Fibroblast of lung (primary cell): ENCODE data around the gene CRACR2A.

ENCODE experiments used
- EZH2 ChIP-seq: IDR thresholded peaks from 2 replicates; pipeline ENCODE4 v1.5.1; 2012; ENCODE audit warnings: low read length, control low read depth, mild to moderate bottlenecking; ENCODE audit errors: missing control alignments
- TF ChIP-seq, protein P1 (sequence below), 2 donors: IDR thresholded peaks in 1 of 2; conservative IDR thresholded peaks in 1 of 2; 1 replicate in 1 of 2; 2 replicates in 1 of 2; pipeline ENCODE4 v1.5.1; 2011 to 2012; ENCODE audit warnings: low read length in 2 of 2, control low read depth in 1 of 2, inconsistent platforms in 1 of 2, low read depth in 1 of 2, mild to moderate bottlenecking in 1 of 2

DNA sequence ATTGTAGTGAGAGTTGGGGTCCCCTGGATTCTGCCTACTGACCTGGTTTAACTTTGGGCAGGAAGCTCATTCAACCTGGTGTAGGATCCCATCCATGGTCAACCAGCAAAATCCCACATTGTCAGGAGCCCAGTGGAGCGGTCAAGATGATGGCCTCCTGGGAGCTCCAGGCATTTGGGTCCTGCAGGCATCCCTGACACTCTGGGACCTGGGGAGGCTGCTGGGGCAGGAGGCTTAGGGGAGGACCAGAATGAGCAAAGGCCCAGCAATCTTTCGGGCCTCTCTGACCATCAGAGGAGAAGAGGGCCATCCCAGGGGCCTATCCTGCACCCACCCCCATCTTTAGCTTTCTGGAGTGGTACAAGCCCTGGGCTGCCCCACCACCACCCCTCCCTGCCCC is 157.9 kb downstream of the CRACR2A start:
- TF ChIP-seq, protein P1, sequence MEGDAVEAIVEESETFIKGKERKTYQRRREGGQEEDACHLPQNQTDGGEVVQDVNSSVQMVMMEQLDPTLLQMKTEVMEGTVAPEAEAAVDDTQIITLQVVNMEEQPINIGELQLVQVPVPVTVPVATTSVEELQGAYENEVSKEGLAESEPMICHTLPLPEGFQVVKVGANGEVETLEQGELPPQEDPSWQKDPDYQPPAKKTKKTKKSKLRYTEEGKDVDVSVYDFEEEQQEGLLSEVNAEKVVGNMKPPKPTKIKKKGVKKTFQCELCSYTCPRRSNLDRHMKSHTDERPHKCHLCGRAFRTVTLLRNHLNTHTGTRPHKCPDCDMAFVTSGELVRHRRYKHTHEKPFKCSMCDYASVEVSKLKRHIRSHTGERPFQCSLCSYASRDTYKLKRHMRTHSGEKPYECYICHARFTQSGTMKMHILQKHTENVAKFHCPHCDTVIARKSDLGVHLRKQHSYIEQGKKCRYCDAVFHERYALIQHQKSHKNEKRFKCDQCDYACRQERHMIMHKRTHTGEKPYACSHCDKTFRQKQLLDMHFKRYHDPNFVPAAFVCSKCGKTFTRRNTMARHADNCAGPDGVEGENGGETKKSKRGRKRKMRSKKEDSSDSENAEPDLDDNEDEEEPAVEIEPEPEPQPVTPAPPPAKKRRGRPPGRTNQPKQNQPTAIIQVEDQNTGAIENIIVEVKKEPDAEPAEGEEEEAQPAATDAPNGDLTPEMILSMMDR (conservative IDR thresholded peaks at IDR 0.05 in 1 of 2, IDR thresholded peaks at IDR 0.05 in 1 of 2; ENCODE audit: low read depth in 1 of 2, low read length in 2 of 2): no peak
- no peak for TF ChIP-seq EZH2
